Psoas muscle (tissue), 8 donors: ENCODE measurements around the gene CA9. TPM values are rescaled to one million over a fixed set of nuclear protein-coding genes. Genes with fewer than 3 reads are reported as not detected.

ENCODE experiments used
- ATAC-seq, 4 donors: fragments of 200-7000 bp; cut with Tn5 transposase; one replicate each; pipeline ENCODE4 v1.9.1; 2020; ENCODE audit warnings: moderate library complexity in 3 of 4, mild to moderate bottlenecking in 2 of 4
- DNase-seq, 2 donors: peaks; one replicate each; pipeline ENCODE4 v3.0.0-alpha.2; 2020
- H3K27ac ChIP-seq: fragments of 200-600 bp; one replicate; pipeline ENCODE4 v1.8.0; 2022
- H3K27me3 ChIP-seq, 3 donors: fragments of 200-600 bp in 1 of 3; one replicate each; pipeline versions ENCODE4 v1.6.1 to v1.8.0; 2013 to 2022; ENCODE audit warnings: low read length in 2 of 3, mild to moderate bottlenecking in 2 of 3, moderate library complexity in 1 of 3; ENCODE audit not compliant: insufficient read depth in 3 of 3
- H3K36me3 ChIP-seq, 2 donors: fragments of 200-600 bp in 1 of 2; one replicate each; pipeline versions ENCODE4 v1.6.1 to v1.8.0; 2013 to 2022; ENCODE audit warnings: low read depth in 1 of 2, mild to moderate bottlenecking in 1 of 2, moderate library complexity in 1 of 2; ENCODE audit not compliant: insufficient read depth in 1 of 2
- H3K4me1 ChIP-seq: fragments of 200-600 bp; one replicate; pipeline ENCODE4 v1.8.0; 2022
- H3K4me3 ChIP-seq: fragments of 200-600 bp; one replicate; pipeline ENCODE4 v1.8.0; 2022; ENCODE audit warnings: mild to moderate bottlenecking
- H3K9me3 ChIP-seq: fragments of 200-600 bp; one replicate; pipeline ENCODE4 v1.8.0; 2022
- WGBS, 3 donors: extraction: QIAGEN DNeasy Blood & Tissue Kit; methylation state at CpG; one replicate each; pipeline versions ENCODE4 v1.1.6 to v1.1.7; 2013; 5-methylcytosine and 5-hydroxymethylcytosine counted together
- intact Hi-C, 2 donors: fragments of 100-400 bp; cut with DNase I; formaldehyde crosslinking; loops; one replicate each; pipeline versions ENCODE4 v1.11.0 to v1.14.2; 2022
- polyA plus RNA-seq, 3 donors: library from polyadenylated mRNA; stranded (reverse); fragments of 200-250 nt; gene quantifications; one replicate each; pipeline ENCODE4 v1.2.3, GENCODE V29; 2013
- total RNA-seq, 4 donors: library from RNA; stranded (reverse); fragmentation: NEBNext Ultra II Directional in 2 of 4; extraction: Animal tissue kit (Norgen Biotek cat#: 25700) in 2 of 4; gene quantifications; one replicate each; pipeline versions ENCODE4 v1.2.1 to v1.2.4, GENCODE V29; 2021 to 2023
- TF ChIP-seq, protein P1 (sequence below): fragments of 200-600 bp; IDR thresholded peaks from one replicate; pipeline ENCODE4 v1.8.0; 2022; ENCODE audit warnings: antibody characterized with exemption
- donor health status: healthy with polysubstance abuse.
- donor health status: DM: no; HTN: no; CAD: no; lungs with moderate emphysema.
- donor health status: Bipolar disorder and iron deficiency.
- donor health status: healthy.
- donor health status: DM: yes; HTN: yes; CAD: no.
- donor health status: DM: no; HTN: no; CAD: no.
- donor health status: DM: no; HTN: no; CAD: no.
- donor health status: DM: yes; HTN: yes; CAD: no.

The CA9 gene
- total and polyA plus RNA-seq, 7 donors = 0.03 to 0.49 (median 0.05) TPM; not detected in 4

DNA sequence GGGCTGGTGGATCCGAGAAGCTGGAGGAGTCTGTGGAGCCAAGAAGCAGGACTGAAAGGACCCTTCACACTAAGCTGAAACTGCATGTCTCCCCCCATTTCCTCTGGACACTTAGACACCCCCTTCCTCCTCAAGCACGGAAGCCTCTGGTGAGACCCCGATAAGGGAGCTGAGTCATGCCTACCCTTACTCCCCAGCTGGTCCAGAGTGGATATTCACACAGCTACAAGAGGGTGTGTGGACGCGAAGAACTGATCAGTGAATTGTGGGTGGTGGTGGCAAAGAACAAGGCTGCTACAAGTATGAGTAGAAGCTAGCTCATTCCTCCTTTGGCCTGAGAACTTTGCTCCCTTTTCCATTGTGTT is 53.9 kb downstream of the CA9 start:
- TF ChIP-seq, protein P1, sequence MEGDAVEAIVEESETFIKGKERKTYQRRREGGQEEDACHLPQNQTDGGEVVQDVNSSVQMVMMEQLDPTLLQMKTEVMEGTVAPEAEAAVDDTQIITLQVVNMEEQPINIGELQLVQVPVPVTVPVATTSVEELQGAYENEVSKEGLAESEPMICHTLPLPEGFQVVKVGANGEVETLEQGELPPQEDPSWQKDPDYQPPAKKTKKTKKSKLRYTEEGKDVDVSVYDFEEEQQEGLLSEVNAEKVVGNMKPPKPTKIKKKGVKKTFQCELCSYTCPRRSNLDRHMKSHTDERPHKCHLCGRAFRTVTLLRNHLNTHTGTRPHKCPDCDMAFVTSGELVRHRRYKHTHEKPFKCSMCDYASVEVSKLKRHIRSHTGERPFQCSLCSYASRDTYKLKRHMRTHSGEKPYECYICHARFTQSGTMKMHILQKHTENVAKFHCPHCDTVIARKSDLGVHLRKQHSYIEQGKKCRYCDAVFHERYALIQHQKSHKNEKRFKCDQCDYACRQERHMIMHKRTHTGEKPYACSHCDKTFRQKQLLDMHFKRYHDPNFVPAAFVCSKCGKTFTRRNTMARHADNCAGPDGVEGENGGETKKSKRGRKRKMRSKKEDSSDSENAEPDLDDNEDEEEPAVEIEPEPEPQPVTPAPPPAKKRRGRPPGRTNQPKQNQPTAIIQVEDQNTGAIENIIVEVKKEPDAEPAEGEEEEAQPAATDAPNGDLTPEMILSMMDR = no peak
- no peaks in the 10 kb centered on the region for H3K9me3 ChIP-seq
- peak overlapping the region; percentile 98 for H3K27ac ChIP-seq
- intact Hi-C loops = loop anchor here (2.0 kb wide), 1 partner anchor 37 kb away; no protein-coding TSS in a partner anchor
- WGBS, 3 donors = 60 to 70% (median 67%) methylated on average over 5 of the region's 5 CpGs
- H3K27me3 ChIP-seq = no peaks in the 10 kb centered on the region
- H3K36me3 ChIP-seq = peaks cover 20 to 39% of the 10 kb centered on the region in 2 donors
- ATAC-seq = no peak
- peaks cover 45% of the 10 kb centered on the region for H3K4me1 ChIP-seq
- peak overlapping the region; percentile 82 for H3K4me3 ChIP-seq
- no peak for DNase-seq

DNA sequence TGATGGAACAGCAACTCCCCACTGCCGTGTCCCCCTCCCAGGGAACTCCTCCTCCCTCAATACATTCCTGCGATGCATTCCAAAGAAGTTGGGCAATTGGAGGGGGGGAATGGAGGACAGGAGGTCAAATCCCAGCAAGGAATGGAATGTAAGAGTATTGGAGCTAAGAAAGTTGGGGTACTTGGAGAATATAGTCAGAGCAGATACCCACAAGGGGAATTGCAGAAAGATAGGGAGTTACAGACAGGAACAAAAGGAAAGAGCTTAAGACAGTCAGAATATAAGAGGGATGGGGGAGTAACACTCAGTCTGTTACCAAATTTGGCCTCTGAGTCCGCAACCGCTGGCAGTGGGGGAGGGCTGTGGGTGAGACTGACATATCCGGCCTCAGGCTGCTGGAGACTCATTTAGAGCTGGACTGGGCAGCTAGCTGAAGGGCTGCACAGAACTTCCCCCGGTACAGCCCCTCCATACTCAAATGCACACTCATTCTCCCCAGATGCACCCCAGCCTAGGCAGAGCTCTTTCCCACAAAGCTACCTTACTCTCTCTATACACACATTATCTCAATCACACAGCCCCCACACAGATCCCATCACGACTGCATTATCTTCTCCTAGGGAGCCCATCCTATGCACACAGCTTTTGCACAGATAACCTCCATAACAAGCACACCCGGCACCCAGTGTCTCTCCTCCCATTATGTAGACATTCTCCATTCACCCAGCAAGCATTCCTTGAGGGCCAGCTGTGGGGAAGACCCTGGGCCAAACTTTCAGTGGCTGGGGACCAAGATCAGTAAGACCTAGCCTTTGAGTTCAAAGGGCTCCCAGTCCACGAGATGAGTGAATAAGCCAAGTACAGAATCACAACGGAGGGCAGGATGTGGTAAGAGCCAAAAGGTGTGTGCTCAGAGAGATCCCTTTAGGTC is 54.6 kb downstream of the CA9 start:
- peak overlapping the region; percentile 82 for H3K4me3 ChIP-seq
- no peaks in the 10 kb centered on the region for H3K9me3 ChIP-seq
- ATAC-seq = peak; percentile 53 to 65 (median 60)
- H3K27ac ChIP-seq = peak overlapping the region; percentile 98
- peak; percentile 83 to 89 for DNase-seq
- WGBS, 3 donors = 4 to 9% (median 5%) methylated on average over 10 of the region's 10 CpGs
- peaks cover 49% of the 10 kb centered on the region for H3K4me1 ChIP-seq
- H3K36me3 ChIP-seq = peaks cover 17 to 36% of the 10 kb centered on the region in 2 donors
- TF ChIP-seq, protein P1 = no peak
- intact Hi-C loops = loop anchor here (2.0 kb wide), 1 partner anchor 38 kb away; no protein-coding TSS in a partner anchor
- H3K27me3 ChIP-seq = no peaks in the 10 kb centered on the region

DNA sequence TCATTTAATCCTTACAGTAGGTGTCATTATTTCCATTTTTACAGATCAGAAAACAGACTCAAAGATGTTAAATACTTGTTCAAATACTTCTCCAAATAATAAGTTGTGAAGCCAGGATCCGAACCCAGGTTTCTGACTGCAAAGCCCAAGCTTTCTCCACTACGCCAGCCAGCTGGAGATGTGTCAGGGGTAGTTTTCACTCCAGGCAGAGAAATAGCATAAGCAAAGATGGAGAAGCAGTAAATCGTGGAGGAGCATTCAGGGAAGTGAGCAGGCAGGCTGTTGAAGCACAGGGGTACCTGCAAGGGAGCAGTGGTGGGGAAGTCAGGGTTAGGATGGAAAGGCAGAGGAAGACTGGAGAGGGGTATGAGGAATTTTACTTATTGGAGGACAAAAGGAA is 55.4 kb downstream of the CA9 start:
- Histone ChIP-seq H3K4me3 (peak overlapping the region; percentile 82), H3K36me3 (peaks cover 9 to 34% of the 10 kb centered on the region in 2 donors), H3K27me3 (no peaks in the 10 kb centered on the region), H3K27ac (peak overlapping the region; percentile 98), H3K4me1 (peaks cover 56% of the 10 kb centered on the region), H3K9me3 (no peaks in the 10 kb centered on the region)
- intact Hi-C loops = loop anchor here (2.0 kb wide), 1 partner anchor 38 kb away; no protein-coding TSS in a partner anchor
- ATAC-seq (no peak), DNase-seq (no peak)
- 51 to 65% (median 52%) methylated on average over 3 of the region's 3 CpGs for WGBS, 3 donors
- TF ChIP-seq, protein P1 = no peak

DNA sequence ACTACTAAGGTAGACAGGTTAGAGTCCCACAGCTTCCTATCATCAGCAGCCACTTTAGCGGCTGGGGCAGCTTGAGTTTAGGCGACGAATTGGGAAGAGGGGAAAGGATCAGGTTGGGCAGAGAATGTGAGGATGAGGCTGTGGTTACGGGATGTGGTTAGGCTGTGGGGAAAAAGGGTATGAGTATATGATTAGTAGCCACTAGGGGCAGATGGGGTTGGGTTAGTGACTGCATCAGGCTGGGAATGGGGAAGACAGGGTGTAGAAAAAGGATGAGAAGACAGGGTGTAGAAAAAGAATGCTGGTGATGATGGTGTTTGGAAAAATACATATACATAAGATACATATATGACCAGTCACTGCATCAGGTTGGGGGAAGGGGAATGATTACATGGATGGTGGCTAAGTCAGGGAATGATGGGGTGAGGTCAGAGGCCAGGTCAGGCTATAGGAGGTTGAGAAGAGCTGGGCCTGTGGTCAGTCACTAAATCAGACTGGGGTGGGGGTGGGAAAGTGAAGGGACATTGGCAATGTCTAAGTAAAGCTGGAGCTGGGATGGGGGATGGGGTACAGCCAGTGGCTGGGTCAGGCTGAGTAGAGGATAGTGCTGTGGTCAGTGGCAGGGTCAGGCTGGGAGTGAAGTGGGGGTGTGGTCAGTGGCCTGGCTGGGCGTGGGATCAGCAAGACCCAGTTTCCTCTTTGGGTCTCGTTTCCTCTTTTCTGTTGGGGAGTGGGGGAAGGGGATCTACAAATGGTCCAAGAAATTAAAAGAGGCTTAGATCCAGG is 56.2 kb downstream of the CA9 start:
- peak overlapping the region; percentile 82 for H3K4me3 ChIP-seq
- peak; percentile 56 to 73 for DNase-seq
- intact Hi-C loops = loop anchor here (2.0 kb wide), 2 partner anchors 39 to 71 kb away; partner anchors contain the start of genes CCDC107 (in 2 of the 2) and RMRP (in 2 of the 2)
- H3K36me3 ChIP-seq = peaks cover 1 to 34% of the 10 kb centered on the region in 2 donors
- WGBS, 3 donors = 35 to 45% (median 37%) methylated on average over 6 of the region's 6 CpGs
- TF ChIP-seq, protein P1 = peak; percentile 52
- peak overlapping the region; percentile 98 for H3K27ac ChIP-seq
- H3K27me3 ChIP-seq = no peaks in the 10 kb centered on the region
- no peaks in the 10 kb centered on the region for H3K9me3 ChIP-seq
- ATAC-seq = peak; percentile 16 to 31 (median 22)
- H3K4me1 ChIP-seq = peaks cover 56% of the 10 kb centered on the region
